Hematopoietic multipotent progenitor cell (in vitro differentiated cells): ENCODE measurements around the gene CYB5R4. TPM values are rescaled to one million over a fixed set of nuclear protein-coding genes. Genes with fewer than 3 reads are reported as not detected.

Experiments
- DNase-seq, 3 donors: peaks; one replicate each; pipeline ENCODE4 v3.0.0-alpha.2; 2011 to 2015; ENCODE audit warnings: low read depth in 2 of 3, low spot score in 2 of 3
- total RNA-seq: library from RNA; depleted of rRNA; stranded (reverse); fragments of >200 nt; gene quantifications from one replicate; pipeline ENCODE4 v1.2.3, GENCODE V29; 2012

The CYB5R4 gene
- total RNA-seq, 1 donor: 5.9 TPM

GRCh38 chr6:83976037-83976755 lies 116.7 kb downstream of the CYB5R4 start:
- no peak for DNase-seq

DNA sequence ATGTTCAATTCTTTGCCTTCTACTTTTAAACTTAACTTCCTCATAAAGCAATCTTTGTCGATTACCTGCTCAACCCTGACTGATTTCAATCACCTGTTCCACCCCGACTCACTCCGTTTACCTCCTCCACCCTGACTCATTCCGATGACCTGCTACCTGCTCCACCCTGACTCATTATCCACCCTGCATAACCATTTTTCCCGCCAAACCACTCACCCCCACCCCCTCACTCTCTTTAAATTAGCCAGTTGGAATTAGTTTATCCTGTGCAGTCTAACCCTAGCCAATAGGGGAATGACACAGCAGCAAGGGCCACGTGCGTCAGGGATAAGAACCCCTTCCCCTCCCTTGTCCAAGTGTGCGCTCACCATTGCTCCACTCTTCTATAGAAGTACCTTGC lies 117.4 kb downstream of the CYB5R4 start:
- no peak for DNase-seq

DNA sequence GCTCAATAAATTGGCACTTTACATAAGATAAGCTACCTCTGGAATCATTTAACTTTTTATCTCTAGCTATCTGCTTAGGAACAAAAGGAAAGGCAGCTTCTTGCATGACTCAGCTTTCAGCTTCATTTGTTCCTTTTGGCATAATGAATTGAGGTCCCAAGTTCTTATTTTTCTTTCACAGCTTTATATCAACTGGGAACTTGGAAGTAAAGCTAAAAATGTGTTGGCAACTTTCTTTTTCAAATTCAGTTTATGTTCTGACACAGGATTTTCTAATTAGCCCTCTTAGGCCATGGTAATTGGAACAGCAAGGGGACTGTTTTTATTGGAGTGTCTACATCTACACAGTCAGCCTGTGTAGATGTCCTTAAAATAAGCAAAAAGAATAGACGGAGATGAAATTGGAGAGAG lies 118.8 kb downstream of the CYB5R4 start:
- DNase-seq: no peak

- no peak for DNase-seq
These were observed 119.5 kb downstream of the CYB5R4 start for GRCh38 chr6:83978997-83979396.

- DNase-seq: no peak
These were observed 124.9 kb downstream of the CYB5R4 start for GRCh38 chr6:83984411-83984810.

GRCh38 chr6:83985308-83985713 lies 125.8 kb downstream of the CYB5R4 start:
- no peak for DNase-seq

DNA sequence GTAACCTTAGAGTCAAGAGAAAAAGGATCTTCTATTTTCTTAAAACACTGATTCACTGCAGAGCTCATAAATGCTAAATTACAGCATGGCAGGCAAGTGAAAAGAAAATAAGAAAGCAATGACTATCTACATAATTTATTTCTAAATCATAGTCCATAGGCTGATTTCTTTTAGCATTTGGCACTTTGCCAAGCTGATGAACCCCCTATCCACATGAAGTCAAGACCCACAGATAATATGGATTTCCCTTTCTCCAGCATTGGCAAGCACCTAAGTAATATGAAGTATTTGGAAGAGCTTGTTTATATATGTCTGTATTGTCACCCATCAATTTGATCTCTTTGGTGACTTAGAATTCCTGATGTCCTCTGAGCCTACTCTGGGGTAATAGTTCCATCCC lies 126.2 kb downstream of the CYB5R4 start:
- DNase-seq: no peak

DNA sequence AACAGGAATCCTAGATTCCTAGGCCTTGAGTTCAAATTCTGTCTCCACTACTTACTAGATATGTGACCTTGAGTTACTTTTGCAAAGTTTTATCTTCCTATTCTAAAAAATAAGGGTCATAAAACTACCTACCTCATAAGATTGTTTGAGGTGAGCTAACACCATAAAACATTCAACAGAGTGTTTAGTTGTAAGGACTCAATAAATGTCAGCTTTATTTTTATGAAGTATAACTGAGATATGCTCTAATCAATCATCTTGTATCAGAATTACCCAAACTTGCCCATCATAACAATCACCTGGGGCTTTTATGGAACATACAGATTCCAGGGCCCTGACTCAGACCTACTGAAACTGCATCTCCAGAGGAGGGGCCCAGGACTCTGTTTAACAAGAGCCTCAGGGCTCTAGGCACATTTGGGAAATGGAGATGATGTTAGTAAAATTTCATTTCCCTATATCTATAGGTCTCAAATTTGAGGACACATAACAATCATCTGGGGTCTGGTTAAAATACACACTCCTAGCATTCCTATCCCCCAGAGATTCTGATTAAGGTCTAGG lies 138.6 kb downstream of the CYB5R4 start:
- no peak for DNase-seq

DNA sequence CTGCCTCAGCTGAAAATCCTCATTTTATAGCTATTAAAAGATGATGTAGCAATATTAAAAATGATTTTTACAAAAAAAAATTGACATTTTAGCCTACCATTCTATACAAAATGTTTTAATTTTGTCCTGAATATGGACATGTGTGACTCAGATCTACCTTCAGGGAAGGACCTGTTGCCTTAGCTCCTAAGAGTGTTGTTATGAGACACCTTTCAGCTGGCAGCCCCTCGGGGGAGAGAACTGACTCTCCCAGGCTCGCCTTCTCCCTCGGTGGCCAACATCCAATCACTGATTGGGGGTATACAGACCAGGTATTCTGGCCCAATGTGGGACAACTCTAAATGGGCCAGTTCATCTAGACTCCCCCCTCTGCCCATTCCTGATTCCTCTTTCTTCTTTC lies 141.6 kb downstream of the CYB5R4 start:
- no peak for DNase-seq

GRCh38 chr6:84002226-84002625 lies 142.7 kb downstream of the CYB5R4 start:
- no peak for DNase-seq

- DNase-seq: no peak
These were observed 143.6 kb downstream of the CYB5R4 start for GRCh38 chr6:84003131-84003530.

DNA sequence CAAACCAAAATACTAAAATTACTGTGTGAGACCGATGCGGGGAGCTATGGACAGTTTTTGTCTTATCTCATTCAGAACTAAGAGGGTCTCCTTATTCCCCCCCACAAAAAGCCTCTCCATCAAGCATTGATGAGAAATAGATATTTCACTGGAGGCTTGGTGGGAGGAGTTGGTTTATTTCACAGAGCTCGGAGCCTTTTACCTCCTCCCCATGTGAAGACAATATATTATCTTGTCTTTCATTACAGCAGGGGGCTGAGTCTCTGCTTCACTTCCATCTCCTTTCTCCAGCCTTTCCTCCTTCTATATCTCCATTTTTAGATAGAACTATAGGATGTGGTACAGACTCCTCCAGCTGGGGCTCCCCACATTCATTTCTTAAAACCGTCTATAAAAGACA lies 144.2 kb downstream of the CYB5R4 start:
- DNase-seq: no peak

GRCh38 chr6:84007871-84008270 lies 148.4 kb downstream of the CYB5R4 start:
- DNase-seq: peak in 1 of 3 donors; percentile 1

- DNase-seq: no peak
These were observed 153.9 kb downstream of the CYB5R4 start for GRCh38 chr6:84013354-84013753.

GRCh38 chr6:84013931-84014330 lies 154.4 kb downstream of the CYB5R4 start:
- no peak for DNase-seq

- DNase-seq: no peak
These were observed 156.5 kb downstream of the CYB5R4 start for GRCh38 chr6:84016029-84016428.

Other genes with a start within 250 kb of the CYB5R4 start
- not detected for gene SNAP91, start 150.6 kb upstream of the CYB5R4 start, total RNA-seq
- gene RIPPLY2, start 6.3 kb upstream of the CYB5R4 start, total RNA-seq: not detected
- not detected for gene MRAP2, start 174.1 kb downstream of the CYB5R4 start, total RNA-seq